ENCODE measurements around the gene OR2AE1. TPM values are rescaled to one million over a fixed set of nuclear protein-coding genes. Genes with fewer than 3 reads are reported as not detected.

OR2AE1 gene
- total and polyA plus RNA-seq, 2 of the 13 experiments (the other 11 are each of a cell fraction or from before 2014, with no cell fraction given), result not detected

GRCh38 chr7:99918959-99919813, 42.4 kb upstream of the OR2AE1 start, which contains the start of gene TRIM4 (continued):
- no peak for TF ChIP-seq SMARCE1 (IDR thresholded peaks at IDR 0.05; ENCODE audit: borderline replicate concordance)
- no peak; the same call in 1 of the 2 replicates for TF ChIP-seq MYPOP (CRISPR knock-in tag; IDR thresholded peaks at IDR 0.05)
- 0 out of 2 replicates have a peak, but pooled peaks have one; percentile 55 for TF ChIP-seq ZNF558 (CRISPR knock-in tag; IDR thresholded peaks at IDR 0.05; ENCODE audit: borderline replicate concordance)
- peak; percentile 90 for TF ChIP-seq ZNF605 (CRISPR knock-in tag; IDR thresholded peaks at IDR 0.05)
- TF ChIP-seq ZNF138 (CRISPR knock-in tag; IDR thresholded peaks at IDR 0.05; ENCODE audit: low read depth), result peak; percentile 83
- no peak for TF ChIP-seq ZBTB49 (CRISPR knock-in tag; IDR thresholded peaks at IDR 0.05; ENCODE audit: borderline replicate concordance)
- peak; percentile 84 to 85 for TF ChIP-seq POLR2A (IDR thresholded peaks at IDR 0.05; ENCODE audit: insufficient read depth in 1 of 2, low read depth in 2 of 2, low read length in 2 of 2)
- TF ChIP-seq LBX2 (CRISPR knock-in tag; IDR thresholded peaks at IDR 0.05; ENCODE audit: borderline replicate concordance), result 0 out of 2 replicates have a peak, but pooled peaks have one; percentile 63
- peak; percentile 87 for TF ChIP-seq POGZ (CRISPR knock-in tag; IDR thresholded peaks at IDR 0.05)
- no peak for TF ChIP-seq LRRFIP1 (CRISPR knock-in tag; conservative IDR thresholded peaks at IDR 0.05)
- no peak for TF ChIP-seq MLXIP (CRISPR knock-in tag; IDR thresholded peaks at IDR 0.05; ENCODE audit: borderline replicate concordance)
- 0 out of 2 replicates have a peak, but pooled peaks have one; percentile 9 for TF ChIP-seq ZNF354B (CRISPR knock-in tag; IDR thresholded peaks at IDR 0.05)
- no peak for TF ChIP-seq TRIM24 (CRISPR knock-in tag; IDR thresholded peaks at IDR 0.05)
- 0 out of 2 replicates have a peak, but pooled peaks have one; percentile 49 for TF ChIP-seq ZFP37 (CRISPR knock-in tag; IDR thresholded peaks at IDR 0.05; ENCODE audit: borderline replicate concordance)
